Adrenal gland (tissue), 12 donors: ENCODE measurements around the gene CNOT6. TPM values are rescaled to one million over a fixed set of nuclear protein-coding genes. Genes with fewer than 3 reads are reported as not detected.

Source experiments
- DNase-seq, 7 donors: peaks; one replicate each; pipeline ENCODE4 v3.0.0-alpha.2; 2019 to 2020
- H3K27ac ChIP-seq, 5 donors: fragments of 200-600 bp; sonication (generic) in 4 of 5; 1 replicate in 3 of 5; 2 replicates in 2 of 5; pipeline versions ENCODE4 v1.5.1 to v1.8.0; 2016 to 2020; ENCODE audit warnings: mild to moderate bottlenecking in 1 of 5
- H3K27me3 ChIP-seq: fragments of 200-600 bp; 2 replicates; pipeline ENCODE4 v1.8.0; 2021
- H3K36me3 ChIP-seq, 2 donors: fragments of 200-600 bp; replicated peaks in 1 of 2; 1 replicate in 1 of 2; 2 replicates in 1 of 2; pipeline versions ENCODE4 v1.5.1 to v1.8.0; 2018 to 2022
- H3K4me1 ChIP-seq, 2 donors: fragments of 200-600 bp; replicated peaks in 1 of 2; 1 replicate in 1 of 2; 2 replicates in 1 of 2; pipeline versions ENCODE4 v1.5.1 to v1.8.0; 2018 to 2021
- H3K4me3 ChIP-seq, 4 donors: fragments of 200-600 bp; sonication (generic) in 3 of 4; one replicate each; pipeline ENCODE4 v1.5.1; 2016 to 2018
- H3K9me3 ChIP-seq, 3 donors: fragments of 200-600 bp; sonication (generic) in 1 of 3; replicated peaks in 1 of 3; 1 replicate in 2 of 3; 2 replicates in 1 of 3; pipeline versions ENCODE4 v1.5.1 to v1.8.0; 2016 to 2021
- POLR2A ChIP-seq, 2 donors: fragments of 450-650 bp; IDR thresholded peaks; one replicate each; pipeline ENCODE4 v1.6.1; 2017; ENCODE audit warnings: antibody characterized with exemption in 2 of 2, mild to moderate bottlenecking in 2 of 2, moderate library complexity in 1 of 2
- WGBS, 4 donors: extraction: QIAGEN DNeasy Blood & Tissue Kit in 2 of 4; methylation state at CpG; one replicate each; pipeline versions ENCODE4 v1.1.5 to v1.1.7; 2013 to 2017; 5-methylcytosine and 5-hydroxymethylcytosine counted together
- intact Hi-C, 2 donors: fragments of 100-400 bp; cut with DNase I; formaldehyde crosslinking; loops; one replicate each; pipeline versions ENCODE4 v1.14.1 to v1.15.0; 2022 to 2023
- polyA plus RNA-seq, 3 donors: library from polyadenylated mRNA; stranded (reverse); fragments of 200-250 nt in 2 of 3; fragments of 350-450 nt in 1 of 3; fragmentation: Illumina TruSeq in 1 of 3; extraction: RNeasy Lipid Tissue Mini Kit (QIAGEN cat#74804) in 1 of 3; gene quantifications; one replicate each; pipeline ENCODE4 v1.2.3, GENCODE V29; 2013 to 2014
- total RNA-seq, 9 donors: library from RNA; depleted of rRNA in 4 of 9; stranded (reverse); fragments of >200 nt in 4 of 9; fragments of 120-200 nt in 1 of 9; fragmentation: NEBNext Ultra II Directional in 1 of 9; extraction: Animal tissue kit (Norgen Biotek cat#: 25700) in 1 of 9; gene quantifications; one replicate each; pipeline versions ENCODE4 v1.1.0 to v1.2.4, GENCODE V29; 2013 to 2023
- TF ChIP-seq, protein P1 (sequence below), 6 experiments: fragments of 450-650 bp in 4 of 6; fragments of 200-600 bp in 2 of 6; sonication (generic) in 1 of 6; IDR thresholded peaks; 1 replicate in 5 of 6; 2 replicates in 1 of 6; pipeline versions ENCODE4 v1.5.1 to v1.8.0; 2016 to 2021; ENCODE audit warnings: antibody characterized with exemption in 6 of 6, mild to moderate bottlenecking in 2 of 6, moderate library complexity in 1 of 6
- donor health status: healthy with polysubstance abuse.
- donor health status: Bipolar disorder and iron deficiency.
- donor health status: DM: yes; HTN: yes; CAD: no.
- donor health status: DM: no; HTN: no; CAD: no.
- donor health status: DM: no; HTN: no; CAD: no.
- donor health status: DM: yes; HTN: yes; CAD: no.

CNOT6 gene
- total and polyA plus RNA-seq, 12 donors: 4.4 to 19.9 (median 11.5) TPM

DNA sequence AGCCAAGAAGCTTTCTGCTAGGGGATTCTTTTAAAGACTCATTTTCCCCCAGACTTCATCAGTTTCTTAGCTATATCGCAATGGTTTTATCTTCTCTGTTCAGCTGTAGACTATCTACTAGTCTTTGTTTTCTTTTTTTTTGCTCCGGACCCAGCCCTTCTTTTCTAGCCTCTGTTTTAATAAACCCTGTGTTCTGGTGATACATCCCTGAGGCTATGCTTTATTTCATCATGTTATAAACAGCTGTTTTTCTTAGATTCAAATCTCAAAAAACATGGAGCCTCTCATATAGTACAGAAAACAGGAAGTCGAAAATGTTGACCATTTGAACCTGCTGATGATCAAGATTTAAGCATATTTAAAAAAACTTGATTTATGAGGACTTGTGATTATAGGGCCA, 59.4 kb downstream of the CNOT6 start:
- Histone ChIP-seq H3K9me3 (no peaks in the 10 kb centered on the region), H3K4me1 (peaks cover 0 to 10% of the 10 kb centered on the region in 2 donors), H3K4me3 (no peak overlapping the region), H3K36me3 (no peaks in the 10 kb centered on the region), H3K27ac (no peak overlapping the region), H3K27me3 (no peaks in the 10 kb centered on the region)
- DNase-seq: no peak
- TF ChIP-seq POLR2A (IDR thresholded peaks at IDR 0.05): no peak
- TF ChIP-seq, protein P1, sequence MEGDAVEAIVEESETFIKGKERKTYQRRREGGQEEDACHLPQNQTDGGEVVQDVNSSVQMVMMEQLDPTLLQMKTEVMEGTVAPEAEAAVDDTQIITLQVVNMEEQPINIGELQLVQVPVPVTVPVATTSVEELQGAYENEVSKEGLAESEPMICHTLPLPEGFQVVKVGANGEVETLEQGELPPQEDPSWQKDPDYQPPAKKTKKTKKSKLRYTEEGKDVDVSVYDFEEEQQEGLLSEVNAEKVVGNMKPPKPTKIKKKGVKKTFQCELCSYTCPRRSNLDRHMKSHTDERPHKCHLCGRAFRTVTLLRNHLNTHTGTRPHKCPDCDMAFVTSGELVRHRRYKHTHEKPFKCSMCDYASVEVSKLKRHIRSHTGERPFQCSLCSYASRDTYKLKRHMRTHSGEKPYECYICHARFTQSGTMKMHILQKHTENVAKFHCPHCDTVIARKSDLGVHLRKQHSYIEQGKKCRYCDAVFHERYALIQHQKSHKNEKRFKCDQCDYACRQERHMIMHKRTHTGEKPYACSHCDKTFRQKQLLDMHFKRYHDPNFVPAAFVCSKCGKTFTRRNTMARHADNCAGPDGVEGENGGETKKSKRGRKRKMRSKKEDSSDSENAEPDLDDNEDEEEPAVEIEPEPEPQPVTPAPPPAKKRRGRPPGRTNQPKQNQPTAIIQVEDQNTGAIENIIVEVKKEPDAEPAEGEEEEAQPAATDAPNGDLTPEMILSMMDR (IDR thresholded peaks at IDR 0.05): no peak
- 86 to 93% (median 89%) methylated on average over 3 of the region's 3 CpGs for WGBS, 4 donors
- intact Hi-C loops: no loop called here

GRCh38 chr5:180555168-180555921, 61.2 kb downstream of the CNOT6 start:
- Histone ChIP-seq H3K9me3 (no peaks in the 10 kb centered on the region), H3K4me3 (no peak overlapping the region), H3K4me1 (no peaks in the 10 kb centered on the region), H3K27me3 (no peaks in the 10 kb centered on the region), H3K36me3 (no peaks in the 10 kb centered on the region), H3K27ac (no peak overlapping the region)
- intact Hi-C loops: no loop called here
- WGBS, 4 donors: 83 to 91% (median 89%) methylated on average over 7 of the region's 7 CpGs
- no peak for TF ChIP-seq POLR2A (IDR thresholded peaks at IDR 0.05)
- TF ChIP-seq, protein P1 (IDR thresholded peaks at IDR 0.05): no peak
- no peak for DNase-seq

- intact Hi-C loops: no loop called here
- Histone ChIP-seq H3K36me3 (no peaks in the 10 kb centered on the region), H3K27me3 (no peaks in the 10 kb centered on the region), H3K27ac (no peak overlapping the region), H3K9me3 (no peaks in the 10 kb centered on the region), H3K4me3 (no peak overlapping the region), H3K4me1 (no peaks in the 10 kb centered on the region)
- TF ChIP-seq, protein P1 (IDR thresholded peaks at IDR 0.05): no peak
- TF ChIP-seq POLR2A (IDR thresholded peaks at IDR 0.05): no peak
- 76 to 87% (median 82%) methylated on average over 2 of the region's 2 CpGs for WGBS, 4 donors
- DNase-seq: no peak
These were observed 63.1 kb downstream of the CNOT6 start for GRCh38 chr5:180557217-180557809.

DNA sequence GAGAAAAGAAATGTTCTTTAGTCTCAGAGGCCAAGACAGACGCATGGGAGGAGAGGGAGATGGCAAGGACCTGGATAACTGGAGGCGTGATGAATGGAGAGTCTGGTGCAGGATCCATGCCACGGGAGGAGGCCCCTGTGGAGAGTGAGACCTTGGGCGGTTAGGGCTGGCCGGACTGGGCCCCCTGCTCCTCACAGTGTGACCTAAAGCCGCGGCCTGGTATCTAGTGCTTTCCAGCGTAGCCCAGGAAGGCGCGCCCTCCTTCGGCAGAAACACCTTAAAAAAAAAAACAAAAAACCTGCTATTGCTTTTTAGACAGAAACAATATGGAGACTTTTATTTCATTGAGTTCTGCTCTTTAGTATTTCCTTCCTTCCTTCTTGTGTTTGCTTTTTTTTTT, 64.1 kb downstream of the CNOT6 start:
- H3K9me3 ChIP-seq: no peaks in the 10 kb centered on the region
- no peak overlapping the region for H3K27ac ChIP-seq
- no peaks in the 10 kb centered on the region for H3K36me3 ChIP-seq
- H3K27me3 ChIP-seq: no peaks in the 10 kb centered on the region
- intact Hi-C loops: no loop called here
- no peak overlapping the region for H3K4me3 ChIP-seq
- TF ChIP-seq, protein P1 (IDR thresholded peaks at IDR 0.05): no peak
- no peak for TF ChIP-seq POLR2A (IDR thresholded peaks at IDR 0.05)
- DNase-seq: no peak
- 91 to 97% (median 94%) methylated on average over 11 of the region's 11 CpGs for WGBS, 4 donors
- H3K4me1 ChIP-seq: peaks cover 0 to 6% of the 10 kb centered on the region in 2 donors
